CD4-positive, alpha-beta memory T cell (primary cell): ENCODE measurements around the gene SLC10A1. TPM values are rescaled to one million over a fixed set of nuclear protein-coding genes. Genes with fewer than 3 reads are reported as not detected.
A peak's percentile ranks its signal among the peaks of the same experiment; 100 is the strongest.
"Not testable (repeated sequence)": the region's sequence is repeated elsewhere in the genome, so short reads cannot be mapped to it uniquely, and the experiment has no call there.

Source experiments
- CTCF ChIA-PET: fragments of 350-600 bp; sonication (Branson Sonifier 250); formaldehyde crosslinking; loops from one replicate; lab custom pipeline; 2021; ENCODE audit warnings: inconsistent platforms; ENCODE audit not compliant: partially characterized antibody; lab: Charles Lee
- POLR2A ChIA-PET: fragments of 350-600 bp; sonication (Branson Sonifier 250); formaldehyde crosslinking; loops from one replicate; lab custom pipeline; 2021; ENCODE audit not compliant: partially characterized antibody; lab: Charles Lee
- DNase-seq, 5 donors: peaks; one replicate each; pipeline versions ENCODE4 v3.0.0 to v3.0.0-alpha.2; 2020 to 2022; ENCODE audit warnings: mixed read lengths in 1 of 5
- H3K27ac ChIP-seq: one replicate; pipeline ENCODE4 v1.7.0; 2013; ENCODE audit warnings: low read depth, low read length
- H3K27me3 ChIP-seq: 2 replicates; pipeline ENCODE4 v1.7.0; 2013; ENCODE audit warnings: mild to moderate bottlenecking, low read length, moderate library complexity; ENCODE audit not compliant: insufficient read depth
- H3K36me3 ChIP-seq: 2 replicates; pipeline ENCODE4 v1.7.0; 2013; ENCODE audit warnings: mild to moderate bottlenecking, low read length, moderate library complexity; ENCODE audit not compliant: insufficient read depth
- H3K4me1 ChIP-seq: 2 replicates; pipeline ENCODE4 v1.7.0; 2013; ENCODE audit warnings: mild to moderate bottlenecking, low read length, moderate library complexity; ENCODE audit not compliant: insufficient read depth
- H3K4me3 ChIP-seq, 2 donors: one replicate each; pipeline ENCODE4 v1.7.0; 2013; ENCODE audit warnings: low read length in 2 of 2, mild to moderate bottlenecking in 1 of 2
- H3K9me3 ChIP-seq, 2 donors: one replicate each; pipeline ENCODE4 v1.7.0; 2013; ENCODE audit warnings: low read length in 2 of 2, control low read depth in 1 of 2; ENCODE audit not compliant: control insufficient read depth in 1 of 2
- H3K27ac Mint-ChIP-seq, 7 donors: one replicate each; pipeline ENCODE4 v1.8.0; 2020 to 2021; ENCODE audit warnings: mixed read lengths in 7 of 7, mild to moderate bottlenecking in 6 of 7, inconsistent platforms in 3 of 7, moderate library complexity in 3 of 7
- H3K27me3 Mint-ChIP-seq, 2 donors: one replicate each; pipeline ENCODE4 v1.8.0; 2020 to 2021; ENCODE audit warnings: mixed read lengths in 2 of 2
- H3K36me3 Mint-ChIP-seq, 2 donors: one replicate each; pipeline ENCODE4 v1.8.0; 2020 to 2021; ENCODE audit warnings: mixed read lengths in 2 of 2, inconsistent platforms in 1 of 2, mild to moderate bottlenecking in 1 of 2
- H3K4me1 Mint-ChIP-seq, 4 donors: one replicate each; pipeline ENCODE4 v1.8.0; 2020 to 2021; ENCODE audit warnings: mixed read lengths in 4 of 4, mild to moderate bottlenecking in 1 of 4
- H3K4me3 Mint-ChIP-seq, 8 donors: one replicate each; pipeline ENCODE4 v1.8.0; 2020 to 2021; ENCODE audit warnings: mixed read lengths in 8 of 8, mild to moderate bottlenecking in 7 of 8, moderate library complexity in 6 of 8, inconsistent platforms in 3 of 8
- H3K9me3 Mint-ChIP-seq, 8 donors: one replicate each; pipeline ENCODE4 v1.8.0; 2020 to 2021; ENCODE audit warnings: mixed read lengths in 8 of 8, mild to moderate bottlenecking in 5 of 8, inconsistent platforms in 3 of 8, moderate library complexity in 1 of 8
- intact Hi-C: fragments of 100-400 bp; cut with micrococcal nuclease; formaldehyde crosslinking; loops from one replicate; pipeline ENCODE4 v1.15.1; 2023
- polyA plus RNA-seq, 2 donors: library from polyadenylated mRNA; unstranded; fragments of 300-500 nt; fragmentation: Illumina TruSeq; gene quantifications; one replicate each; pipeline ENCODE4 v1.2.3, GENCODE V29; 2021
- total RNA-seq, 2 experiments: library from RNA; stranded (reverse); gene quantifications; one replicate each; pipeline ENCODE4 v1.2.3, GENCODE V29; 2021

SLC10A1 gene
- total and polyA plus RNA-seq, 4 experiments from 2014 or later = not detected

GRCh38 chr14:69818758-69819191 lies 21.7 kb upstream of the SLC10A1 start:
- no peaks in the 10 kb centered on the region for H3K36me3 Mint-ChIP-seq
- Histone ChIP-seq H3K4me1 (no peaks in the 10 kb centered on the region), H3K27ac (no peak overlapping the region), H3K36me3 (no peaks in the 10 kb centered on the region), H3K4me3 (no peak overlapping the region), H3K27me3 (no peaks in the 10 kb centered on the region), H3K9me3 (no peaks in the 10 kb centered on the region)
- no peaks in the 10 kb centered on the region for H3K9me3 Mint-ChIP-seq
- H3K27ac Mint-ChIP-seq = peak overlapping the region in 1 of 7 donors; percentile 19
- POLR2A ChIA-PET = no interaction called here
- peaks cover 0 to 4% (median 2%) of the 10 kb centered on the region in 4 donors for H3K4me1 Mint-ChIP-seq
- DNase-seq = peak; percentile 50 to 70 (median 58)
- H3K4me3 Mint-ChIP-seq = no peak overlapping the region
- CTCF ChIA-PET = interaction anchor here (0.7 to 3.0 kb wide), 17 partner anchors 9 to 1002 kb away, joined by 3 to 35 read pairs (median 3); partner anchors contain the start of gene CCDC177
- intact Hi-C loops = no loop called here
- H3K27me3 Mint-ChIP-seq = peaks cover 4 to 7% of the 10 kb centered on the region in 2 donors

GRCh38 chr14:69816216-69816615 lies 19.2 kb upstream of the SLC10A1 start:
- Histone ChIP-seq H3K9me3 (no peaks in the 10 kb centered on the region), H3K27ac (no peak overlapping the region), H3K4me1 (no peaks in the 10 kb centered on the region), H3K27me3 (no peaks in the 10 kb centered on the region), H3K36me3 (no peaks in the 10 kb centered on the region), H3K4me3 (no peak overlapping the region)
- CTCF ChIA-PET = no interaction called here
- Mint-ChIP-seq H3K9me3 (no peaks in the 10 kb centered on the region), H3K4me3 (no peak overlapping the region), H3K27ac (no peak overlapping the region), H3K4me1 (peaks cover 0 to 4% (median 2%) of the 10 kb centered on the region in 4 donors), H3K27me3 (peaks cover 6 to 7% of the 10 kb centered on the region in 2 donors), H3K36me3 (no peaks in the 10 kb centered on the region)
- intact Hi-C loops = no loop called here
- POLR2A ChIA-PET = no interaction called here
- no peak for DNase-seq

- Histone ChIP-seq H3K9me3 (no peaks in the 10 kb centered on the region), H3K4me3 (no peak overlapping the region), H3K4me1 (no peaks in the 10 kb centered on the region), H3K36me3 (no peaks in the 10 kb centered on the region), H3K27ac (no peak overlapping the region), H3K27me3 (no peaks in the 10 kb centered on the region)
- no peak overlapping the region for H3K27ac Mint-ChIP-seq
- no peaks in the 10 kb centered on the region for H3K9me3 Mint-ChIP-seq
- DNase-seq = no peak
- peaks cover 4 to 9% of the 10 kb centered on the region in 2 donors for H3K27me3 Mint-ChIP-seq
- ChIA-PET POLR2A (no interaction called here), CTCF (no interaction called here)
- intact Hi-C loops = no loop called here
- no peaks in the 10 kb centered on the region for H3K36me3 Mint-ChIP-seq
- H3K4me1 Mint-ChIP-seq = peaks cover 0 to 4% (median 2%) of the 10 kb centered on the region in 4 donors
- no peak overlapping the region for H3K4me3 Mint-ChIP-seq
Observed at GRCh38 chr14:69815556-69815955, 18.5 kb upstream of the SLC10A1 start.

- Histone ChIP-seq H3K4me1 (no peaks in the 10 kb centered on the region), H3K4me3 (no peak overlapping the region), H3K27ac (no peak overlapping the region), H3K9me3 (no peaks in the 10 kb centered on the region), H3K27me3 (no peaks in the 10 kb centered on the region), H3K36me3 (no peaks in the 10 kb centered on the region)
- intact Hi-C loops = no loop called here
- ChIA-PET POLR2A (no interaction called here), CTCF (interaction anchor here (0.7 kb wide), 1 partner anchor 11 kb away, joined by 3 read pairs; no protein-coding TSS in a partner anchor)
- H3K4me3 Mint-ChIP-seq = no peak overlapping the region
- H3K27ac Mint-ChIP-seq = no peak overlapping the region
- no peaks in the 10 kb centered on the region for H3K9me3 Mint-ChIP-seq
- H3K27me3 Mint-ChIP-seq = peaks cover 4 to 10% of the 10 kb centered on the region in 2 donors
- no peaks in the 10 kb centered on the region for H3K36me3 Mint-ChIP-seq
- peaks cover 0 to 4% (median 2%) of the 10 kb centered on the region in 4 donors for H3K4me1 Mint-ChIP-seq
- DNase-seq = no peak
Observed at GRCh38 chr14:69814397-69814796, 17.4 kb upstream of the SLC10A1 start.

GRCh38 chr14:69813346-69813745 lies 16.3 kb upstream of the SLC10A1 start:
- H3K27me3 ChIP-seq, H3K9me3 Mint-ChIP-seq, H3K27ac Mint-ChIP-seq, H3K36me3 ChIP-seq, H3K4me1 ChIP-seq, H3K27ac ChIP-seq, H3K27me3 Mint-ChIP-seq, DNase-seq, POLR2A ChIA-PET, H3K9me3 ChIP-seq, H3K36me3 Mint-ChIP-seq, H3K4me3 Mint-ChIP-seq, H3K4me1 Mint-ChIP-seq, intact Hi-C loops, H3K4me3 ChIP-seq: not testable (repeated sequence)
- CTCF ChIA-PET = interaction anchor here (0.7 kb wide), 1 partner anchor 30 kb away, joined by 3 read pairs; no protein-coding TSS in a partner anchor

- no peaks in the 10 kb centered on the region for H3K27me3 ChIP-seq
- no peak overlapping the region for H3K27ac ChIP-seq
- Mint-ChIP-seq H3K27me3 (peaks cover 2 to 11% of the 10 kb centered on the region in 2 donors), H3K27ac (no peak overlapping the region), H3K4me3 (no peak overlapping the region), H3K9me3 (no peaks in the 10 kb centered on the region), H3K4me1 (no peaks in the 10 kb centered on the region), H3K36me3 (no peaks in the 10 kb centered on the region)
- DNase-seq = no peak
- intact Hi-C loops = no loop called here
- H3K36me3 ChIP-seq = no peaks in the 10 kb centered on the region
- H3K9me3 ChIP-seq = no peaks in the 10 kb centered on the region
- no peaks in the 10 kb centered on the region for H3K4me1 ChIP-seq
- ChIA-PET CTCF (interaction anchor here (0.7 kb wide), 1 partner anchor 30 kb away, joined by 3 read pairs; no protein-coding TSS in a partner anchor), POLR2A (no interaction called here)
- H3K4me3 ChIP-seq = no peak overlapping the region
Observed at GRCh38 chr14:69812711-69813110, 15.7 kb upstream of the SLC10A1 start.

GRCh38 chr14:69811868-69812252 lies 14.8 kb upstream of the SLC10A1 start:
- H3K27me3 ChIP-seq = no peaks in the 10 kb centered on the region
- no peaks in the 10 kb centered on the region for H3K36me3 Mint-ChIP-seq
- H3K4me3 ChIP-seq = no peak overlapping the region
- H3K4me1 Mint-ChIP-seq = no peaks in the 10 kb centered on the region
- H3K27ac ChIP-seq = no peak overlapping the region
- no peak overlapping the region for H3K27ac Mint-ChIP-seq
- intact Hi-C loops = no loop called here
- CTCF ChIA-PET = no interaction called here
- no peaks in the 10 kb centered on the region for H3K9me3 ChIP-seq
- H3K9me3 Mint-ChIP-seq = no peaks in the 10 kb centered on the region
- peaks cover 2 to 11% of the 10 kb centered on the region in 2 donors for H3K27me3 Mint-ChIP-seq
- H3K4me1 ChIP-seq = no peaks in the 10 kb centered on the region
- POLR2A ChIA-PET = no interaction called here
- DNase-seq = no peak
- H3K4me3 Mint-ChIP-seq = no peak overlapping the region
- H3K36me3 ChIP-seq = no peaks in the 10 kb centered on the region
